Fibroblast of lung (primary cell): ENCODE results near the gene CAPRIN1. TPM values are rescaled to one million over a fixed set of nuclear protein-coding genes. Genes with fewer than 3 reads are reported as not detected.

Experiments used
- DNase-seq, 2 donors: peaks; one replicate each; pipeline versions ENCODE4 v3.0.0 to v3.0.0-alpha.2; 2010; ENCODE audit warnings: low read depth in 2 of 2
- H2AFZ ChIP-seq: 2 replicates; pipeline ENCODE4 v1.5.1; 2012; ENCODE audit warnings: low read length, control low read depth, inconsistent platforms
- H3K27ac ChIP-seq: 2 replicates; pipeline ENCODE4 v1.5.1; 2011; ENCODE audit warnings: low read length, control low read depth; ENCODE audit not compliant: insufficient read depth
- H3K27me3 ChIP-seq: 2 replicates; pipeline ENCODE4 v1.5.1; 2011; ENCODE audit warnings: mild to moderate bottlenecking, low read length; ENCODE audit not compliant: control insufficient read depth, insufficient read depth
- H3K36me3 ChIP-seq: 2 replicates; pipeline ENCODE4 v1.5.1; 2011; ENCODE audit warnings: low read length; ENCODE audit not compliant: control insufficient read depth, insufficient read depth
- H3K4me1 ChIP-seq: 2 replicates; pipeline ENCODE4 v1.5.1; 2011; ENCODE audit warnings: low read length; ENCODE audit not compliant: control insufficient read depth, insufficient read depth; ENCODE audit errors: extremely low read depth
- H3K4me2 ChIP-seq: 2 replicates; pipeline ENCODE4 v1.5.1; 2011; ENCODE audit warnings: low read length, control low read depth; ENCODE audit not compliant: insufficient read depth; ENCODE audit errors: extremely low read depth
- H3K4me3 ChIP-seq, 4 experiments: fragments of 200-600 bp in 1 of 4; sonication (generic) in 1 of 4; replicated peaks in 1 of 4; 2 replicates each; pipeline ENCODE4 v1.5.1; 2011 to 2016; ENCODE audit warnings: low read length in 4 of 4, low read depth in 3 of 4, mild to moderate bottlenecking in 3 of 4, control low read depth in 2 of 4, inconsistent platforms in 1 of 4, mixed read lengths in 1 of 4; ENCODE audit not compliant: insufficient read depth in 1 of 4; ENCODE audit errors: control extremely low read depth in 1 of 4
- H3K79me2 ChIP-seq: 2 replicates; pipeline ENCODE4 v1.5.1; 2012; ENCODE audit warnings: mild to moderate bottlenecking, low read length, inconsistent platforms; ENCODE audit not compliant: control insufficient read depth, insufficient read depth
- H3K9ac ChIP-seq: 2 replicates; pipeline ENCODE4 v1.5.1; 2011; ENCODE audit warnings: mild to moderate bottlenecking, low read length, control low read depth; ENCODE audit not compliant: insufficient read depth
- H3K9me3 ChIP-seq: 2 replicates; pipeline ENCODE4 v1.5.1; 2012; ENCODE audit warnings: low read depth, low read length; ENCODE audit not compliant: control insufficient read depth, insufficient read depth
- H4K20me1 ChIP-seq: 2 replicates; pipeline ENCODE4 v1.5.1; 2011; ENCODE audit warnings: low read length; ENCODE audit not compliant: control insufficient read depth, insufficient read depth; ENCODE audit errors: extremely low read depth
- EZH2 ChIP-seq: IDR thresholded peaks from 2 replicates; pipeline ENCODE4 v1.5.1; 2012; ENCODE audit warnings: low read length, control low read depth, mild to moderate bottlenecking; ENCODE audit errors: missing control alignments
- polyA plus RNA-seq, 2 donors: library from polyadenylated mRNA; depleted of rRNA in 1 of 2; stranded (reverse) in 1 of 2; unstranded in 1 of 2; fragments of >200 nt; gene quantifications; 2 replicates each; pipeline ENCODE4 v1.2.1, GENCODE V29; 2011 to 2012; ENCODE audit warnings: missing spikeins in 1 of 2
- total RNA-seq: library from RNA; depleted of rRNA; stranded (reverse); fragments of >200 nt; gene quantifications from 2 replicates; pipeline ENCODE4 v1.2.1, GENCODE V29; 2014
- TF ChIP-seq, protein P1 (sequence below), 2 donors: IDR thresholded peaks in 1 of 2; conservative IDR thresholded peaks in 1 of 2; 1 replicate in 1 of 2; 2 replicates in 1 of 2; pipeline ENCODE4 v1.5.1; 2011 to 2012; ENCODE audit warnings: low read length in 2 of 2, control low read depth in 1 of 2, inconsistent platforms in 1 of 2, low read depth in 1 of 2, mild to moderate bottlenecking in 1 of 2

The CAPRIN1 gene
- total and polyA plus RNA-seq, 2 donors (not counting 1 experiment from before 2014, with no cell fraction given) = 203 to 220 TPM

DNA sequence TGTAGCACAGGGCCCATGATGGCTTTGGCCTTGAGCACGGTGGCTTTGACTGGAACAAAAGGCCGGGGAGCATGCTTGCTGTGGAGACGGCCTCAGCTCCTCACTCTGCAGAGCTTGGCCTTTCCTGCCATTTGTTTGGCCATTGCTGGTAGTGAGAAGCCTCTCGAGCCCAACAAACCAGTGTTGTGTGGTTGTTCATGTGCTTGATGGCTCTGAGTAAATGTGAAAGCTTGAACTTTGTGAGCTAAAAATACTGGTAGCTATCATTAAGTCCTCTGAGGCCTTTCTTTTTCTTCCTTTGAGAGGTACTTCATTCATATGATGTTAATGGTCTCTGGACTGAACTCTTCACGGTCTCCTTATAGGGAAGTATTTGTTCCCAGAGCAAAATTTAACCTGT lies 93.5 kb downstream of the CAPRIN1 start:
- Histone ChIP-seq H3K27ac (no peak overlapping the region), H4K20me1 (no peaks in the 10 kb centered on the region), H3K9ac (no peak overlapping the region), H3K36me3 (peaks cover 23% of the 10 kb centered on the region), H3K4me2 (no peak overlapping the region), H2AFZ (no peak overlapping the region), H3K4me1 (no peaks in the 10 kb centered on the region), H3K27me3 (no peaks in the 10 kb centered on the region), H3K9me3 (no peaks in the 10 kb centered on the region), H3K79me2 (no peaks in the 10 kb centered on the region), H3K4me3 (no peak overlapping the region)
- TF ChIP-seq EZH2 = no peak
- TF ChIP-seq, protein P1, sequence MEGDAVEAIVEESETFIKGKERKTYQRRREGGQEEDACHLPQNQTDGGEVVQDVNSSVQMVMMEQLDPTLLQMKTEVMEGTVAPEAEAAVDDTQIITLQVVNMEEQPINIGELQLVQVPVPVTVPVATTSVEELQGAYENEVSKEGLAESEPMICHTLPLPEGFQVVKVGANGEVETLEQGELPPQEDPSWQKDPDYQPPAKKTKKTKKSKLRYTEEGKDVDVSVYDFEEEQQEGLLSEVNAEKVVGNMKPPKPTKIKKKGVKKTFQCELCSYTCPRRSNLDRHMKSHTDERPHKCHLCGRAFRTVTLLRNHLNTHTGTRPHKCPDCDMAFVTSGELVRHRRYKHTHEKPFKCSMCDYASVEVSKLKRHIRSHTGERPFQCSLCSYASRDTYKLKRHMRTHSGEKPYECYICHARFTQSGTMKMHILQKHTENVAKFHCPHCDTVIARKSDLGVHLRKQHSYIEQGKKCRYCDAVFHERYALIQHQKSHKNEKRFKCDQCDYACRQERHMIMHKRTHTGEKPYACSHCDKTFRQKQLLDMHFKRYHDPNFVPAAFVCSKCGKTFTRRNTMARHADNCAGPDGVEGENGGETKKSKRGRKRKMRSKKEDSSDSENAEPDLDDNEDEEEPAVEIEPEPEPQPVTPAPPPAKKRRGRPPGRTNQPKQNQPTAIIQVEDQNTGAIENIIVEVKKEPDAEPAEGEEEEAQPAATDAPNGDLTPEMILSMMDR (conservative IDR thresholded peaks at IDR 0.05 in 1 of 2, IDR thresholded peaks at IDR 0.05 in 1 of 2; ENCODE audit: low read depth in 1 of 2, low read length in 2 of 2) = no peak
- no peak for DNase-seq

DNA sequence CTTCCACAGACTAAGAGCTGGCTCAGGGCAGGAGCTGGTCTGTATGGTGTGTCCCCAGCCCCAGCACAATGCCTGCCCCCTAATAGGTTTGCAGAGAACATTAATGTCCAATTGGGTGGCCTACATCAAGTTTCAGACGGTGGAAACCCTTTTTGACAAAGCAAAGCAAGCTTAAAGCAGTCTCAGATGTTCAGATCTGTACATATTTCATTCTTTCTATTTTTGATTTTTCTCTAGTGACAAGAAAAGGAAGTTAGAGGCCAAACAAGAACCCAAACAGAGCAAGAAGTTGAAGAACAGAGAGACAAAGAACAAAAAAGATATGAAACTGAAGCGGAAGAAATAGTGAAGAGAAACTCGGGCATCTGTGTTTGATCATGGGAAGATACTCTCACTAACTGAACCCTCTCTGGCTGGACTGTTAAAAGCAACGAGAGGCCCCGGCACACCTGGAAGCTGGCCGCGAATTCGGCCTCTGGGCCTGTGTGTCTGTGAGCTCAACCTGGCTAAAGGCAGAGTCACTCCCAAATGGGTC lies 94.4 kb downstream of the CAPRIN1 start:
- Histone ChIP-seq H3K36me3 (peaks cover 16% of the 10 kb centered on the region), H3K79me2 (no peaks in the 10 kb centered on the region), H2AFZ (no peak overlapping the region), H3K4me2 (no peak overlapping the region), H3K4me3 (no peak overlapping the region), H3K27me3 (no peaks in the 10 kb centered on the region), H3K4me1 (peaks cover 5% of the 10 kb centered on the region), H3K27ac (no peak overlapping the region), H3K9me3 (no peaks in the 10 kb centered on the region), H4K20me1 (no peaks in the 10 kb centered on the region), H3K9ac (no peak overlapping the region)
- DNase-seq = no peak
- TF ChIP-seq, protein P1 (conservative IDR thresholded peaks at IDR 0.05 in 1 of 2, IDR thresholded peaks at IDR 0.05 in 1 of 2; ENCODE audit: low read depth in 1 of 2, low read length in 2 of 2) = no peak
- no peak for TF ChIP-seq EZH2

DNA sequence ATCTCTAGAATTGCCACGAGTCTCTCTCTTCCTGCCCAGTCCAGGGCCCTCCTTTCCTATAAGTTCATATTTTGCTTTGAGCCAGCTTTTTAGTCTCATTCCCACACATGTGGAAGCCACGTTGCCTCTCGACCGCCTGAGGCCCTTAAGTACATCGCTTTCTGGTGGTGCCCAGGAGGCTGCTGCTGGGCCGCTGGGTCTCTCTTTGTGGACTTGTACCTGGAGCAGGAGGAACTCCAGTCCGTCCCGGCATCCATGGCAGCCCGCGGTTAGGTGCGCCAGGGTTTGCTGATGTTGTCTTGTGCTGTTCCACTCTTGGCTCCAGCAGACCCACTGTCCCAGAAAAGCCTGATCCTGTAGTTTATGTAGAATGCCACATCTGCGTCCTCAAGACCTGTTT lies 94.9 kb downstream of the CAPRIN1 start:
- TF ChIP-seq, protein P1 (conservative IDR thresholded peaks at IDR 0.05 in 1 of 2, IDR thresholded peaks at IDR 0.05 in 1 of 2; ENCODE audit: low read depth in 1 of 2, low read length in 2 of 2) = no peak
- no peak for TF ChIP-seq EZH2
- Histone ChIP-seq H3K4me1 (peaks cover 5% of the 10 kb centered on the region), H4K20me1 (no peaks in the 10 kb centered on the region), H3K9ac (no peak overlapping the region), H3K4me3 (no peak overlapping the region), H3K9me3 (no peaks in the 10 kb centered on the region), H3K4me2 (no peak overlapping the region), H2AFZ (no peak overlapping the region), H3K27me3 (no peaks in the 10 kb centered on the region), H3K36me3 (peaks cover 16% of the 10 kb centered on the region), H3K79me2 (no peaks in the 10 kb centered on the region), H3K27ac (no peak overlapping the region)
- DNase-seq = no peak
